ENCODE measurements around the gene OR11A1. TPM values are rescaled to one million over a fixed set of nuclear protein-coding genes. Genes with fewer than 3 reads are reported as not detected.

OR11A1 gene
- total and polyA plus RNA-seq, 11 donors = not detected

GRCh38 chr6:29488874-29489273 lies 32.0 kb upstream of the OR11A1 start:
- peaks cover 0 to 3% (median 0%) of the 10 kb centered on the region in 9 donors for H3K27me3 ChIP-seq

GRCh38 chr6:29487660-29488059 lies 30.8 kb upstream of the OR11A1 start, which contains the start of gene MAS1L:
Gene MAS1L (minus strand): TSS chr6:29487956. CDS start chr6:29487902, 54 bp downstream.
- no peak for TF ChIP-seq CTCF (IDR thresholded peaks at IDR 0.05)
- no peak for TF ChIP-seq POLR2A (IDR thresholded peaks at IDR 0.05)
- ATAC-seq (no peak), DNase-seq (no peak)
- no peaks in the 10 kb centered on the region for H3K4me1 ChIP-seq
- H3K27ac ChIP-seq = no peak within 1 kb of the TSS
- WGBS, 4 donors = 88 to 100% (median 88%) methylated on average over 2 of the region's 2 CpGs
- no peaks in the 10 kb centered on the region for H3K9me3 ChIP-seq
- peaks cover 0 to 3% (median 0%) of the 10 kb centered on the region in 9 donors for H3K27me3 ChIP-seq
- intact Hi-C loops (cut with DNase I) = no loop called here
- no peak within 1 kb of the TSS for H3K4me3 ChIP-seq
- H3K36me3 ChIP-seq = no peaks in the 10 kb centered on the region

More at GRCh38 chr6:29488874-29489273, 32.0 kb upstream of the OR11A1 start:
- intact Hi-C loops (cut with DNase I) = no loop called here
- ATAC-seq (no peak), DNase-seq (no peak)
- Histone ChIP-seq H3K27ac (no peak overlapping the region), H3K4me1 (no peaks in the 10 kb centered on the region), H3K36me3 (no peaks in the 10 kb centered on the region), H3K4me3 (no peak overlapping the region), H3K9me3 (no peaks in the 10 kb centered on the region)
- TF ChIP-seq CTCF (IDR thresholded peaks at IDR 0.05) (no peak), POLR2A (IDR thresholded peaks at IDR 0.05) (no peak)

DNA sequence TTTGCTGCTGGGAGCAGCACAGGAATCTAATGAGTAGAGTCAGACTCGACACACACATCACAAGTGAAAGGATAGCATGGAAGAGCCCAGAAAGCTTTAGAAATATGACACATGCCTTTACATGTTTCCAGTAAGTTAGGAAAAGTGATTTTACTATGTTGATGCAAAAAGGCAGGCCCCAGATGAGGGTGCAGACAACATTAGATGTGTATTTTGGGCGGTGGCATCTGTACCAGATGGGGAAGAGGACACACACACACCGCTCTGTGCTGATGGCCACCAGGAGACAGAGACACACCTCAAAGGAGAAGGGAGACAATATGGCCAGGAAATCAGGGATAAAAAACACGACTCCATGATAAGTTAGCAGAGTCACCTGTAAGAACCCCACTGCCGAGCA lies 30.3 kb upstream of the OR11A1 start:
- no peaks in the 10 kb centered on the region for H3K4me1 ChIP-seq
- H3K36me3 ChIP-seq = no peaks in the 10 kb centered on the region
- H3K4me3 ChIP-seq = no peak overlapping the region
- intact Hi-C loops (cut with DNase I) = no loop called here
- DNase-seq (no peak), ATAC-seq (no peak)
- peaks cover 0 to 3% (median 0%) of the 10 kb centered on the region in 9 donors for H3K27me3 ChIP-seq
- peaks cover 0 to 4% (median 0%) of the 10 kb centered on the region in 12 donors for H3K9me3 ChIP-seq
- H3K27ac ChIP-seq = no peak overlapping the region
- TF ChIP-seq CTCF (IDR thresholded peaks at IDR 0.05) = no peak
- TF ChIP-seq POLR2A (IDR thresholded peaks at IDR 0.05) = no peak
- WGBS, 4 donors = 69 to 81% (median 74%) methylated on average over 5 of the region's 5 CpGs

DNA sequence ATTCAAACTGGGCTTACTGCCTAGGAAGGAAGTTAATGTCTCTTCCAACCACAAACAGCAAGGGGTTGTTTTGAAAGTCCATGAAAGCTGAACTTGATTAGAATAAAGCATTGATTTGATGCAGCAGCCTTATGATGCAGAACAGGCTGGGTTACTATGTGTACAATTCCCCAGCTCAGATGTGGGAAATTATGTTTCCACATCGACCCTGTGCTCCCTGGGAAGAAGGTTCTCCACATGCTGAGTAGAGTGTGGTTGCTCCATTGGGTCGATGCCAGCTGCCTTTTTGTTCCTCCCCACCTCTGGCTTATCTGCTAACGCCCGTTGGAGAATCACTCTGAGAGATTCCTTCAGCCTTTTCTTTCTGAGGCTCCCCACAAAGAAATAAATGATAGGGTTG lies 29.7 kb upstream of the OR11A1 start:
- 49 to 59% (median 57%) methylated on average over 3 to 4 of the region's 4 CpGs for WGBS, 4 donors
- peaks cover 0 to 3% (median 0%) of the 10 kb centered on the region in 9 donors for H3K27me3 ChIP-seq
- H3K9me3 ChIP-seq = peaks cover 0 to 7% (median 0%) of the 10 kb centered on the region in 12 donors
- H3K4me1 ChIP-seq = no peaks in the 10 kb centered on the region
- no peak overlapping the region for H3K4me3 ChIP-seq
- H3K27ac ChIP-seq = no peak overlapping the region
- no peaks in the 10 kb centered on the region for H3K36me3 ChIP-seq
- intact Hi-C loops (cut with DNase I) = no loop called here
- ATAC-seq (no peak), DNase-seq (no peak)
- TF ChIP-seq CTCF (IDR thresholded peaks at IDR 0.05) = no peak
- no peak for TF ChIP-seq POLR2A (IDR thresholded peaks at IDR 0.05)
